ENCODE data around the gene SLFNL1.

- TF ChIP-seq CTCF (conservative IDR thresholded peaks at IDR 0.05; ENCODE audit: low read depth, low read length) (no peak), EZH2 (IDR thresholded peaks at IDR 0.05; ENCODE audit: borderline replicate concordance, low read depth, low read length, poor library complexity, severe bottlenecking) (no peak)
Measured at GRCh38 chr1:40976952-40977690, 44.4 kb downstream of the SLFNL1 start.
